Left renal cortex interstitium (tissue), 4 donors: ENCODE results near the gene CMTR2. TPM values are rescaled to one million over a fixed set of nuclear protein-coding genes. Genes with fewer than 3 reads are reported as not detected.
A peak's percentile ranks its signal among the peaks of the same experiment; 100 is the strongest.
"Not testable (repeated sequence)": the region's sequence is repeated elsewhere in the genome, so short reads cannot be mapped to it uniquely, and the experiment has no call there.

Experiments used
- DNase-seq, 4 donors: peaks; one replicate each; pipeline ENCODE4 v3.0.0-alpha.2; 2013; ENCODE audit warnings: low read depth in 4 of 4, low spot score in 2 of 4, missing footprints in 1 of 4
- polyA plus RNA-seq, 4 donors: library from polyadenylated mRNA; unstranded; fragments of 120-200 nt; gene quantifications; one replicate each; pipeline ENCODE4 v1.2.1, GENCODE V29; 2013; ENCODE audit not compliant: insufficient read length in 4 of 4

CMTR2 gene
- polyA plus RNA-seq = 10 to 100 TPM; 40.4 to 69.9 (median 52.3) TPM

GRCh38 chr16:71288890-71289731 lies at the start of gene CMTR2:
Gene CMTR2, minus strand, starts transcription at chr16:71289402. Its CDS starts 3,482 bp downstream, at chr16:71285920.
- DNase-seq = peak; percentile 84 to 93 (median 88)

GRCh38 chr16:71338632-71339031 lies 49.4 kb upstream of the CMTR2 start:
- DNase-seq = no peak

GRCh38 chr16:71338193-71338592 lies 49.0 kb upstream of the CMTR2 start:
- no peak for DNase-seq

- DNase-seq = no peak
Measured at GRCh38 chr16:71337631-71338030, 48.4 kb upstream of the CMTR2 start.

- DNase-seq = no peak
Measured at GRCh38 chr16:71328151-71328550, 38.9 kb upstream of the CMTR2 start.

- DNase-seq = no peak
Measured at GRCh38 chr16:71327720-71328119, 38.5 kb upstream of the CMTR2 start.

- DNase-seq = no peak
Measured at GRCh38 chr16:71319999-71320398, 30.8 kb upstream of the CMTR2 start.

GRCh38 chr16:71315269-71315668 lies 26.1 kb upstream of the CMTR2 start:
- no peak for DNase-seq

- DNase-seq = not testable (repeated sequence)
Measured at GRCh38 chr16:71313591-71313990, 24.4 kb upstream of the CMTR2 start.

GRCh38 chr16:71311553-71312158 lies 22.5 kb upstream of the CMTR2 start:
- DNase-seq = peak in 2 of 4 donors; percentile 21 to 39

- DNase-seq = no peak
Measured at GRCh38 chr16:71303938-71304337, 14.7 kb upstream of the CMTR2 start.

- no peak for DNase-seq
Measured at GRCh38 chr16:71297341-71297634, 8.1 kb upstream of the CMTR2 start.

GRCh38 chr16:71296584-71297340 lies 7.6 kb upstream of the CMTR2 start:
- no peak for DNase-seq

GRCh38 chr16:71295950-71296349 lies 6.7 kb upstream of the CMTR2 start:
- DNase-seq = no peak

- DNase-seq = no peak
Measured at GRCh38 chr16:71293919-71294318, 4.7 kb upstream of the CMTR2 start.

GRCh38 chr16:71292095-71292494 lies 2.9 kb upstream of the CMTR2 start:
- not testable (repeated sequence) for DNase-seq

GRCh38 chr16:71289732-71290062 lies 495 bp upstream of the CMTR2 start:
- no peak for DNase-seq

GRCh38 chr16:71288570-71288889 lies 672 bp downstream of the CMTR2 start:
- peak in 1 of 4 donors; percentile 41 for DNase-seq

- no peak for DNase-seq
Measured at GRCh38 chr16:71287911-71288310, 1.3 kb downstream of the CMTR2 start.

- no peak for DNase-seq
Measured at GRCh38 chr16:71287454-71287853, 1.7 kb downstream of the CMTR2 start.

- no peak for DNase-seq
Measured at GRCh38 chr16:71283612-71284011, 5.6 kb downstream of the CMTR2 start.

- DNase-seq = no peak
Measured at GRCh38 chr16:71282943-71283342, 6.3 kb downstream of the CMTR2 start.
